GM15510 (cell line): ENCODE data around the gene SEMG2.

Source experiments
- POLR2A ChIP-seq: IDR thresholded peaks from 3 replicates; pipeline ENCODE4 v1.6.1; 2011; ENCODE audit warnings: borderline replicate concordance; ENCODE audit not compliant: insufficient read length; ENCODE audit errors: extremely low read depth

The SEMG2 gene

GRCh38 chr20:45221076-45221475 is at the start of gene SEMG2:
Gene SEMG2 (plus strand): TSS chr20:45221373. CDS start chr20:45221390, 17 bp downstream.
- TF ChIP-seq POLR2A, result no peak

GRCh38 chr20:45173522-45173921 is 47.7 kb upstream of the SEMG2 start:
- no peak for TF ChIP-seq POLR2A

- TF ChIP-seq POLR2A, result no peak
Measured at GRCh38 chr20:45174434-45175364, 46.5 kb upstream of the SEMG2 start, which contains the start of gene PI3. Gene PI3 (plus strand): TSS chr20:45174902. CDS start chr20:45174923, 21 bp downstream.

GRCh38 chr20:45176526-45177267 is 44.5 kb upstream of the SEMG2 start:
- no peak for TF ChIP-seq POLR2A

GRCh38 chr20:45179166-45179565 is 42.0 kb upstream of the SEMG2 start:
- no peak for TF ChIP-seq POLR2A

- TF ChIP-seq POLR2A, result no peak
Measured at GRCh38 chr20:45181639-45182038, 39.5 kb upstream of the SEMG2 start.

- TF ChIP-seq POLR2A, result no peak
Measured at GRCh38 chr20:45183084-45183483, 38.1 kb upstream of the SEMG2 start.

- no peak for TF ChIP-seq POLR2A
Measured at GRCh38 chr20:45187693-45188092, 33.5 kb upstream of the SEMG2 start.

GRCh38 chr20:45189067-45189609 is 32.0 kb upstream of the SEMG2 start:
- TF ChIP-seq POLR2A, result no peak

GRCh38 chr20:45189861-45190260 is 31.3 kb upstream of the SEMG2 start:
- TF ChIP-seq POLR2A, result no peak

GRCh38 chr20:45191926-45192325 is 29.2 kb upstream of the SEMG2 start:
- TF ChIP-seq POLR2A, result no peak

- TF ChIP-seq POLR2A, result no peak
Measured at GRCh38 chr20:45193331-45193730, 27.8 kb upstream of the SEMG2 start.

GRCh38 chr20:45206725-45207124 is 14.4 kb upstream of the SEMG2 start, which contains the start of gene SEMG1:
Gene SEMG1 (plus strand): TSS chr20:45207033. CDS start chr20:45207054, 21 bp downstream.
- no peak for TF ChIP-seq POLR2A

- no peak for TF ChIP-seq POLR2A
Measured at GRCh38 chr20:45209924-45210323, 11.2 kb upstream of the SEMG2 start.
